HG03066 (cell line): Measurements from ENCODE around the gene DRICH1.
"Not testable (repeated sequence)": the region's sequence is repeated elsewhere in the genome, so short reads cannot be mapped to it uniquely, and the experiment has no call there.

Source experiments
- ATAC-seq: cut with Tn5 transposase; IDR thresholded peaks from one replicate; pipeline ENCODE4 v1.9.1; 2021; ENCODE audit warnings: low read depth; ENCODE audit not compliant: unreplicated experiment

Gene DRICH1

DNA sequence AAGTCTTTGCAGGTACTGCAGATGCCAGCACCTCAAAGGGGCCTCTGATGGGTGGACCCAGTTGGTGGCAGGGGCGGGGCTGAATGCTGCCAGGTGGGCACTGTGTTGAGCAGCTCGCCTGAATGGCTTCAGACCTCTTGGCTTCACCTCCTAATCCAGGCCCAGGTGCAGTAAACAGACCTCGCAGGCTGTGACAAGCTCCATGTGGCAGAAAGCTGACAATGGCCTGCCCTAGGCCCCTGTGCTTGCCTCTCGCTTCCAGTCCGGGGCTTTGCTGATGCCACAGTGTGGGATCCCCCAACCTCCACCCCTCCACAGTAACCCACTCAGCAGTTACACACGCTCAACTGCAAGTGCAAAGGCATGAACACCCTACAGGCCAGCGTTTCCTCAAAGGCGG, 61.4 kb downstream of the DRICH1 start:
- ATAC-seq: no peak

DNA sequence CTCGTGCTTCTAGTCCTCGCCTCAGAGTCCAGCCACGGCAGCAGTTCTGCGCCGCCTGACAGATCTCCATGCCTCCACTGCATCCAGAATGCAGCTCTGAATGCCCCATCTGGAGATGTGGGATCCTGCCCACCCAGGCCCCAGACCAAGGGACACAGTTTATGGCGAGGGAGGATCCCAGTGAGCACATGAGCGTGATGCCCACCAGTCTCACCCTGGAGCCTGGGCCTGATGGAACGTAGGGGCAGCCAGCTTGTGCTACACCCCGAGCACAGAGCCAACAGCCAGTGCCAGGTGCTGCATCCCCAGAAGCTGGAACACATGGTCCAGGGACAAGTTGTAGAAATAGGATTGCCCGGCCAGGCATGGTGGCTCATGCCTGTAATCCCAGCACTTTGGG, 62.4 kb downstream of the DRICH1 start:
- no peak for ATAC-seq

DNA sequence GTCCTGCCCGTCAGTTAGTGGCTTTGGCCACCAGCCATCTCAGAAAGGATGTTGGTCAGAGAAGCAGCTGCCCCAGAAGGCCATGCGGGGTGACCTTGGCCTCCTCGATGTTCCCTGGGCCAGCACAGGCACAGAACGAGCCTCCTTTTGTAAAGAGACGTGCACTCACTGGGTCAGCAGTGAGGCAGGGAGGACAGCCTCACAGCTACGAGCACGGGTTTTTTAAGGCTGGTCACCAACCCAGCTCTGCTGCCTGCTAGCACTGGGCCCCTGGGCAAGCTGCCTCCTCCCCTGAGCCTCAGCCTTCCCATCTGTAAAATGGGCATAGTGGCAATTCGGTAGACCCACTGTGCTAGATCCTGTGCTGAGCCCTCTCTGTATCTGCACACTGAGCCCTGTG, 62.8 kb downstream of the DRICH1 start:
- no peak for ATAC-seq

DNA sequence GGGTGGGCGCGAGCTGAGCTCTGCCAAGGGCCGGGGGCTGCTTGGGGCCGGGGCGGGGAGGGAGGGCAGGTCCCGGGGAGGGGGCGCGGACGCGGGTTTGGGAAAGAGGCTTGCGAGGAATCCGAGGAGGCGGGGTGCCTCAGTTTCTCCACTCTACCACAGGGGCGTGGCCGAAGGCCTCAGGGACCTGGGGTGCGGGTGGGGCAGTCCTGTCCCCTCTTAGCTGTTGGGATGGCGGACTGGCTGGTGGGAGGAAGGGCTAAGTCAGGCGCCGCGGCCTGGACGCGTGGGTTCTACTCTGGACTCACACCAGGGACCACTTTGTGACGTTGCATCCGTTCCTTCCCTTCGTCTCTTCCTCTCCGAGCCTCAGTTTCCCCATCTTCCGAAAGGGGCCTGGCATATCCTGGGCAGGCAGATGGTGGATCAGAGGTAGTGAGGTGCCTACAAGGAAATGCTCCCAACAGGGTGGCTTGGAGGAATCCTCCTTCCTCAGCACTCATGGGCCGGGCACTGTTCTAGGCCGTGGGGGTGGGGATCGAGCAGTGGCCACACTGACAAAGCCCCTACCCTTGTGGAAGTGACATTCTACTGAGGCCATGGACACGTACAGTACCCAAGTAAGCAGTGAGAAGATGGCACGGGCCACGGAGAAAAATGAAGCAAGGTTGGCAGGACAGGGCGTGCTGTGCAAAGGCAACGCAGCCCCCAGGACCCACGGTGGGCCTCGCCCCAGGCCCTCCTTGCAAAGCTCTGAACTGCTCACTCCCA, 65.2 kb downstream of the DRICH1 start:
- no peak for ATAC-seq

DNA sequence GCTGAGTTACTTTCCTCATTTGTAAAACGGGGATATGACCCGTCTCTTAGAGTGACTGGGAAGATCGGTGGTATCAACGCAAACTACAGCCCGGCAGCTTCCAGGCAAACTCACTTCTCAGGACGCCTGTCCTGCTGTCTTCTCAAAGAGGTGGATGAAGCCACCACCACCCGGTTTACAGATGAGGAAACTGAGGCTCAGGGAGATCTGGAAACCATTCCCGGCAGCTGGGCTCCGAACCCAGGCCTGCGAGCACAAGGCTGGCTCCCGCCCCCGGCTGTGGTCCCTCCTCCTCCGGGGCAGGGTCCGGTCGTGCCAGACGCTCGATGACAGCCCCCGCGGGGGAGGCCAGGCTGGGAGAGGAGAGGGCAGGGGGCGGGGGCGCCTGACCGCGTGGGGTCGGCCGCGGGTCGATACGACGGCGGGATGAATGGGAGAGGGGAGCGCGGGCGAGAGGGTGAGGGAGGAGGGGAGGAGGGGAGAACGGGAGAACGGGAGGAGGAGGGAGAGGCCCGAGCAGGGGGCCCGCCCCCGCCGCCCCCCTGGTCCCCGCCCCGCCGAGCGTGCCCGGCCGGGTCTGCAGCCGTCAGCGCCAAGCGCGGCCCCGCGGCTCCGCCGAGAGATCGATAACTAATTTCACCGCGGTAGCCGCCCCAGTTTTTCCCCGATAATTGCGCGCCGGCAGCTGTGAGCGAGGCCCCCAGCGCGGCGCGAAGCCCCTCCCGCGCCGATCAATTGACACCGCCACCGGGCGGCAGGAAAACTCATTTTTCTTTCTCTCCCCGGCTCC, 66.0 kb downstream of the DRICH1 start:
- ATAC-seq: no peak

DNA sequence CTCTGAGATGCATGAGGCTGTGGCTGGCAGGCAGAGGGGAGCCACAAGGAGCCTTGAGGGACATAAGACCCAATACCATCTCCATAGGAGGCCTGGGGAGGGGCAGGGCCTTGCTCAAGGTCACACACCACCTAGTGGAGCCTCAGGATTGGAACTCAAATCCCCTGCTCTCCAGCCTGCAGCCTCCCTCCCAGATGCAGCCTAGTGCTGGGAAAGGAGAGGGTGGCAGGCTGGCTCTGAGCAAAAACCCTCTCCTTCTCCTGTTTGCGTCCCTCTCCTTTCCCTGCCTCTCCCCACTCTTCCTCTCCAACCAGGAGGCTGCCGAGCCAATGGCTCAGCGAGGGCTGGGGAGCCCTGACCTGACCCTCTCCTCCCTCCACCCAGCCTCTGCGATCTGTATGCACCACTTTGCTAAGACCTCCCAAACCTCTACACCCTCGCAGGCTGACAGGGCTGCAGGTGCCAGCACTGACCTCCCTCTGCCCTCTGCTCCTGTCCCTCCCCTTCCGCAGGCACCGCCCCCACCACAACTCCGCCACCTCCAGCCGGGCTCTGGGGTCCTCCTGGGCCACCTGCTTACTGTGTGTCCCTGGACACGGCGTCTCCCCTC, 66.7 kb downstream of the DRICH1 start:
- no peak for ATAC-seq

DNA sequence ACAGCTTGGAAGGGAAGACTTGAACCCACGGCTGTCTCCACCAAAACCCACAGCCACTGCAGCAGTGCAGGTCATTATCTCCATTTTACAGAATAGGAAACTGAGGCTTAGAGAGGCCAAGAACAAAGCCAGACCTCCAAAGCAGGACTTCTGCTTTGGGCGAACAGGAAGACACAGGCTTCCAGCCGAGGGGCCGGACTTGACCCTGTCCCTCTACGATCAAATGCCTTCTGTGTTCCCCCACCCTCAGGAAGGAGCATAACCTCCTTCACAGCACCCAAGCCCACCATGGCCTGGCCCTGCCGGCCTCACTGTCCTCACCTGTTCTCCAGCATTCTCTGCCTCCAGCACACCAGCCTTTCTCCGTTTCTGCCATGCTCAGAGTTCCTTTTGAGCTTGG, 67.8 kb downstream of the DRICH1 start:
- no peak for ATAC-seq

DNA sequence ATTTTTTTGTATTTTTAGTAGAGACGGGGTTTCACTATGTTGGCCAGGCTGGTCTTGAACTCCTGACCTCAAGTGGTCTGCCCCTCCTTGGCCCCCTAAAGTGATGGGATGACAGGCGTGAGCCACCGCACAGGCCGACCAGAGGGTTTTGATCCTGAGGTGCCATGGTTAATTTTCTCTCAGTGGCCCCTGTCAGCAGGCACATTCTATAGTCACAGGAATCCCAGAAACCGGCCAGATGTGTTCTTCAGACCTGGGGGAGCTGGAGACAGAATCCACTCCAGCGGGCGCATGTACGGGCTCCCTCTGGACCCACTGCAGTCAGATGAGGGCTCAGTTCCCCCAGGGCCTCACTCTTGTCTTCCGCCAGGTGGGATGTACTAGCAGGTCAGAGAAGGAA, 69.0 kb downstream of the DRICH1 start:
- ATAC-seq: no peak

DNA sequence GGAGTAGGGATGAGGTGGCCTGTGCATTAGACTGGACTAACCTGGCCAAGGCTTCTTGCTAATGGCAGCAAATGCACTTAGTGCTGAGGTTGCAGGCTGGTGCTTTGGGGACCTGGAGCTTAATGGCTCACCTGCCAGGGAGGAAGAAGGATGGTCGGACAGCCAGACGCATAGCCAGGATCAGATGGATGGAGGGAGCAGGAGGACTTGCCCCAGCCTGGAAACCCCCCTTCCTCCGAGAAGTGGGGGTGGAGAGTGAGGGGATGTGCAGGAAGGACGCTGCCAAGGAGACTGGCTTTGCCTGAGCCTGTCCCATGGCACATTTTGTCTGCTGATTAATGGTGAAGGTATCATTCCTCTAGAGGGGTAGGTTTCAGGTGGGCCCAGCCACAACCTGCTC, 69.9 kb downstream of the DRICH1 start:
- no peak for ATAC-seq

DNA sequence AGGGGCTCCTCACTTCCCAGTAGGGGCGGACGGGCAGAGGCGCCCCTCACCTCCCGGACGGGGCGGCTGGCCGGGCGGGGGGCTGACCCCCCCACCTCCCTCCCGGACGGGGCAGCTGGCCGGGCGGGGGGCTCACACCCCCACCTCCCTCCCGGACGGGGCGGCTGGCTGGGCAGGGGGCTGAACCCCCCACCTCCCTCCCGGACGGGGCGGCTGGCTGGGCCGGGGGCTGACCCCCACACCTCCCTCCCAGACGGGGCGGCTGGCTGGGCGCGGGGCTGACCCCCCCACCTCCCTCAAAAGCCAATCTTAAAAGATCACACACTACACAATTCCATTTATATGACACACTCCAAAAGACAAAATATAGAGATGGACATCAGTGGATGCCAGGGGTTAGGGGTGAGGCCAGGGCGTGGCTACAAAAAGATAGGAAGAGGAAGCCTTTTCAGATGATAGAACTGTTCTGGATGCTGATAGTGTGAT, 71.1 kb downstream of the DRICH1 start:
- ATAC-seq: not testable (repeated sequence)

DNA sequence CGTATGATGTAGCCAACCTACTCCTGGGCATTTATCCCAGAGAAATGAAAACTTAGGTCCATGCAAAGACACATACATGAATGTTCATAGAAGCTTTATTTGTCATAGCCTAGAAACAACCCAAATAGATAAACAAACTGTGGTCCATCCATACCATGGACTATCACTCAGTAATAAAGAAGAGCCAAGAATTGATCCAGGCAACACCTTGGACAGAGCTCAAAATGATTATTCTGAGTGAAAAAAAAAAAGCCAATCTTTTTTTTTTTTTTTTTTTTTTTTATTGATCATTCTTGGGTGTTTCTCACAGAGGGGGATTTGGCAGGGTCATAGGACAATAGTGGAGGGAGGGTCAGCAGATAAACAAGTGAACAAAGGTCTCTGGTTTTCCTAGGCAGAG, 71.9 kb downstream of the DRICH1 start:
- ATAC-seq: not testable (repeated sequence)
